ENCODE data around the gene DRG2. TPM values are rescaled to one million over a fixed set of nuclear protein-coding genes. Genes with fewer than 3 reads are reported as not detected.

Gene DRG2
- total and polyA plus RNA-seq, 7 donors = 23.7 to 33.5 (median 29.7) TPM

- TF ChIP-seq, protein P1, sequence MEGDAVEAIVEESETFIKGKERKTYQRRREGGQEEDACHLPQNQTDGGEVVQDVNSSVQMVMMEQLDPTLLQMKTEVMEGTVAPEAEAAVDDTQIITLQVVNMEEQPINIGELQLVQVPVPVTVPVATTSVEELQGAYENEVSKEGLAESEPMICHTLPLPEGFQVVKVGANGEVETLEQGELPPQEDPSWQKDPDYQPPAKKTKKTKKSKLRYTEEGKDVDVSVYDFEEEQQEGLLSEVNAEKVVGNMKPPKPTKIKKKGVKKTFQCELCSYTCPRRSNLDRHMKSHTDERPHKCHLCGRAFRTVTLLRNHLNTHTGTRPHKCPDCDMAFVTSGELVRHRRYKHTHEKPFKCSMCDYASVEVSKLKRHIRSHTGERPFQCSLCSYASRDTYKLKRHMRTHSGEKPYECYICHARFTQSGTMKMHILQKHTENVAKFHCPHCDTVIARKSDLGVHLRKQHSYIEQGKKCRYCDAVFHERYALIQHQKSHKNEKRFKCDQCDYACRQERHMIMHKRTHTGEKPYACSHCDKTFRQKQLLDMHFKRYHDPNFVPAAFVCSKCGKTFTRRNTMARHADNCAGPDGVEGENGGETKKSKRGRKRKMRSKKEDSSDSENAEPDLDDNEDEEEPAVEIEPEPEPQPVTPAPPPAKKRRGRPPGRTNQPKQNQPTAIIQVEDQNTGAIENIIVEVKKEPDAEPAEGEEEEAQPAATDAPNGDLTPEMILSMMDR (IDR thresholded peaks at IDR 0.05) = no peak
Observed at GRCh38 chr17:18059283-18059682, 28.5 kb upstream of the DRG2 start.

DNA sequence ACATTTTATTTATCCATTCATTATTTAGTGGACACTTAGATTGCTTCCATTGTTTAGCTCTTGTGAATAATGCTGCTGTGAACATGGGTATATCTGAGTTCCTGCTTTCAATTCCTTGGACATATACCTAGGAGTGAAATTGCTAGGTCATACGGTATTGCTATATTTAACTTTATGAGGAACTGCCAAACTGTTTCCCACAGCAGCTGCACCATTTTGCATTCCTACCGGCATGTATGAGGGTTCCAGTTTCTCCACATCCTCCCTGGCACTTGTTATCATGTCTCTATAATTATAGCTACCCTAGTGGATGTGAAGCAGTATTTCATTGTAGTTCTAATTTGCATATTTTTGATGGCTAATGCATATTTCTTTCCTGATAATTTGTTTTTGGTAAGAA, 23.7 kb upstream of the DRG2 start:
- Histone ChIP-seq H3K4me3 (no peak overlapping the region), H3K9me3 (no peaks in the 10 kb centered on the region), H3K27me3 (ENCODE audit: insufficient read depth in 3 of 3, low read length in 2 of 3) (no peaks in the 10 kb centered on the region), H3K36me3 (ENCODE audit: insufficient read depth in 1 of 2, low read depth in 1 of 2) (peaks cover 3 to 69% of the 10 kb centered on the region in 2 donors), H3K4me1 (peaks cover 18% of the 10 kb centered on the region), H3K27ac (peak overlapping the region; percentile 89)
- DNase-seq (peak in 1 of 2 donors; percentile 57), ATAC-seq (peak; percentile 95 to 96 (median 96))
- WGBS, 3 donors = 19 to 36% (median 23%) methylated on average over 2 of the region's 2 CpGs
- TF ChIP-seq, protein P1 (IDR thresholded peaks at IDR 0.05) = peak; percentile 46
- intact Hi-C loops (cut with DNase I) = no loop called here

More at GRCh38 chr17:18059283-18059682, 28.5 kb upstream of the DRG2 start:
- Histone ChIP-seq H3K27me3 (ENCODE audit: insufficient read depth in 3 of 3, low read length in 2 of 3) (no peaks in the 10 kb centered on the region), H3K4me1 (peaks cover 8% of the 10 kb centered on the region), H3K36me3 (ENCODE audit: insufficient read depth in 1 of 2, low read depth in 1 of 2) (peaks cover 0 to 88% of the 10 kb centered on the region in 2 donors), H3K27ac (no peak overlapping the region), H3K9me3 (no peaks in the 10 kb centered on the region), H3K4me3 (no peak overlapping the region)
- intact Hi-C loops (cut with DNase I) = no loop called here
- 74 to 78% (median 75%) methylated on average over 5 of the region's 5 CpGs for WGBS, 3 donors
- no peak for DNase-seq
- no peak for ATAC-seq

GRCh38 chr17:18065546-18065945, 22.2 kb upstream of the DRG2 start:
- H3K4me1 ChIP-seq = peaks cover 18% of the 10 kb centered on the region
- TF ChIP-seq, protein P1 (IDR thresholded peaks at IDR 0.05) = no peak
- peak overlapping the region; percentile 89 for H3K27ac ChIP-seq
- H3K9me3 ChIP-seq = no peaks in the 10 kb centered on the region
- intact Hi-C loops (cut with DNase I) = no loop called here
- no peaks in the 10 kb centered on the region for H3K27me3 ChIP-seq (ENCODE audit: insufficient read depth in 3 of 3, low read length in 2 of 3)
- peaks cover 3 to 54% of the 10 kb centered on the region in 2 donors for H3K36me3 ChIP-seq (ENCODE audit: insufficient read depth in 1 of 2, low read depth in 1 of 2)
- 94 to 99% (median 95%) methylated on average over 11 of the region's 11 CpGs for WGBS, 3 donors
- H3K4me3 ChIP-seq = no peak overlapping the region
- ATAC-seq (no peak), DNase-seq (no peak)

- ATAC-seq (no peak), DNase-seq (no peak)
- Histone ChIP-seq H3K4me1 (peaks cover 25% of the 10 kb centered on the region), H3K4me3 (no peak overlapping the region), H3K27ac (no peak overlapping the region), H3K9me3 (no peaks in the 10 kb centered on the region), H3K36me3 (ENCODE audit: insufficient read depth in 1 of 2, low read depth in 1 of 2) (peaks cover 3 to 41% of the 10 kb centered on the region in 2 donors), H3K27me3 (ENCODE audit: insufficient read depth in 3 of 3, low read length in 2 of 3) (no peaks in the 10 kb centered on the region)
- 94 to 97% (median 95%) methylated on average over 4 of the region's 4 CpGs for WGBS, 3 donors
- intact Hi-C loops (cut with DNase I) = no loop called here
- TF ChIP-seq, protein P1 (IDR thresholded peaks at IDR 0.05) = no peak
Observed at GRCh38 chr17:18066866-18067265, 20.9 kb upstream of the DRG2 start.

- peaks cover 18% of the 10 kb centered on the region for H3K4me1 ChIP-seq
- intact Hi-C loops (cut with DNase I) = no loop called here
- DNase-seq (no peak), ATAC-seq (no peak)
- H3K36me3 ChIP-seq (ENCODE audit: insufficient read depth in 1 of 2, low read depth in 1 of 2) = peaks cover 3 to 27% of the 10 kb centered on the region in 2 donors
- H3K9me3 ChIP-seq = no peaks in the 10 kb centered on the region
- no peak overlapping the region for H3K27ac ChIP-seq
- TF ChIP-seq, protein P1 (IDR thresholded peaks at IDR 0.05) = no peak
- WGBS, 3 donors = 89 to 100% (median 97%) methylated on average over 2 of the region's 2 CpGs
- no peak overlapping the region for H3K4me3 ChIP-seq
- H3K27me3 ChIP-seq (ENCODE audit: insufficient read depth in 3 of 3, low read length in 2 of 3) = no peaks in the 10 kb centered on the region
Observed at GRCh38 chr17:18069101-18069500, 18.6 kb upstream of the DRG2 start.
